ENCODE data around the gene PGAM2.

DNA sequence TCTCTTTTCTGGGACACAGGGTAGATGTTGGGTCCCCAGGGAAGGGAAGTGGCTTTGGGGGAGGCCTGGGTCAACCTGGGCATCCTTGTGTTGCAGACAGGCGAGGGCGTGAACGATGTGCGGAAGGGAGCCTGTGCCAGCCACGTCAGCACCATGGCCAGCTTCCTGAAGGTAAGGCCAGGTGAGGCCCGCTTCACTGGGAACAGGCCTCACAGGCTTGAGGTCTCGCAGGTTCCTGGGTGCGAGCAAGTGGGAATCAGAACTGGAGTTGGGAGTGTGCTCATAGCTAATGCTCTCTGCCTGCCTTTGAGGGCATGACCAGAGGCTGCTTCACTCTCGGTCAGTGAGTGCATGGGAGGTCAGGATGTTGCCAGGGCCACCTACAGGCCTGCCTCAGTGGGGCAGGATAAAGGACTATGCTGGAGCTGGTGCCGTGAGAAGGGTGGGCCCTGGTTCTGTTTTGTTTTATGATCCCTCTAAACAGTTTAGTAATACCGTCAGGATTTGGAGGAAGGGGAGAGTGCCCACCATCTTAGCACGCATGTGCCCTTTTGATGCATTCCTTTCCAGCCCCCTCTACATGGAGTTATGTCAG, 12.5 kb downstream of the PGAM2 start:
- TF ChIP-seq, protein P1, sequence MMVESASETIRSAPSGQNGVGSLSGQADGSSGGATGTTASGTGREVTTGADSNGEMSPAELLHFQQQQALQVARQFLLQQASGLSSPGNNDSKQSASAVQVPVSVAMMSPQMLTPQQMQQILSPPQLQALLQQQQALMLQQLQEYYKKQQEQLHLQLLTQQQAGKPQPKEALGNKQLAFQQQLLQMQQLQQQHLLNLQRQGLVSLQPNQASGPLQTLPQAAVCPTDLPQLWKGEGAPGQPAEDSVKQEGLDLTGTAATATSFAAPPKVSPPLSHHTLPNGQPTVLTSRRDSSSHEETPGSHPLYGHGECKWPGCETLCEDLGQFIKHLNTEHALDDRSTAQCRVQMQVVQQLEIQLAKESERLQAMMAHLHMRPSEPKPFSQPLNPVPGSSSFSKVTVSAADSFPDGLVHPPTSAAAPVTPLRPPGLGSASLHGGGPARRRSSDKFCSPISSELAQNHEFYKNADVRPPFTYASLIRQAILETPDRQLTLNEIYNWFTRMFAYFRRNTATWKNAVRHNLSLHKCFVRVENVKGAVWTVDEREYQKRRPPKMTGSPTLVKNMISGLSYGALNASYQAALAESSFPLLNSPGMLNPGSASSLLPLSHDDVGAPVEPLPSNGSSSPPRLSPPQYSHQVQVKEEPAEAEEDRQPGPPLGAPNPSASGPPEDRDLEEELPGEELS (CRISPR knock-in tag; IDR thresholded peaks at IDR 0.05) = no peak
- TF ChIP-seq, protein P2, sequence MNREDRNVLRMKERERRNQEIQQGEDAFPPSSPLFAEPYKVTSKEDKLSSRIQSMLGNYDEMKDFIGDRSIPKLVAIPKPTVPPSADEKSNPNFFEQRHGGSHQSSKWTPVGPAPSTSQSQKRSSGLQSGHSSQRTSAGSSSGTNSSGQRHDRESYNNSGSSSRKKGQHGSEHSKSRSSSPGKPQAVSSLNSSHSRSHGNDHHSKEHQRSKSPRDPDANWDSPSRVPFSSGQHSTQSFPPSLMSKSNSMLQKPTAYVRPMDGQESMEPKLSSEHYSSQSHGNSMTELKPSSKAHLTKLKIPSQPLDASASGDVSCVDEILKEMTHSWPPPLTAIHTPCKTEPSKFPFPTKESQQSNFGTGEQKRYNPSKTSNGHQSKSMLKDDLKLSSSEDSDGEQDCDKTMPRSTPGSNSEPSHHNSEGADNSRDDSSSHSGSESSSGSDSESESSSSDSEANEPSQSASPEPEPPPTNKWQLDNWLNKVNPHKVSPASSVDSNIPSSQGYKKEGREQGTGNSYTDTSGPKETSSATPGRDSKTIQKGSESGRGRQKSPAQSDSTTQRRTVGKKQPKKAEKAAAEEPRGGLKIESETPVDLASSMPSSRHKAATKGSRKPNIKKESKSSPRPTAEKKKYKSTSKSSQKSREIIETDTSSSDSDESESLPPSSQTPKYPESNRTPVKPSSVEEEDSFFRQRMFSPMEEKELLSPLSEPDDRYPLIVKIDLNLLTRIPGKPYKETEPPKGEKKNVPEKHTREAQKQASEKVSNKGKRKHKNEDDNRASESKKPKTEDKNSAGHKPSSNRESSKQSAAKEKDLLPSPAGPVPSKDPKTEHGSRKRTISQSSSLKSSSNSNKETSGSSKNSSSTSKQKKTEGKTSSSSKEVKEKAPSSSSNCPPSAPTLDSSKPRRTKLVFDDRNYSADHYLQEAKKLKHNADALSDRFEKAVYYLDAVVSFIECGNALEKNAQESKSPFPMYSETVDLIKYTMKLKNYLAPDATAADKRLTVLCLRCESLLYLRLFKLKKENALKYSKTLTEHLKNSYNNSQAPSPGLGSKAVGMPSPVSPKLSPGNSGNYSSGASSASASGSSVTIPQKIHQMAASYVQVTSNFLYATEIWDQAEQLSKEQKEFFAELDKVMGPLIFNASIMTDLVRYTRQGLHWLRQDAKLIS (CRISPR knock-in tag; IDR thresholded peaks at IDR 0.05) = no peak
- TF ChIP-seq, protein P3, sequence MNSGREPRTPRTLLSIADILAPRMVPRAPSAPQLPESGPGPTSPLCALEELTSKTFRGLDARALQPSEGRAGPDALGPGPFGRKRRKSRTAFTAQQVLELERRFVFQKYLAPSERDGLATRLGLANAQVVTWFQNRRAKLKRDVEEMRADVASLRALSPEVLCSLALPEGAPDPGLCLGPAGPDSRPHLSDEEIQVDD (CRISPR knock-in tag; IDR thresholded peaks at IDR 0.05; ENCODE audit: borderline replicate concordance) = no peak
- TF ChIP-seq, protein P4, sequence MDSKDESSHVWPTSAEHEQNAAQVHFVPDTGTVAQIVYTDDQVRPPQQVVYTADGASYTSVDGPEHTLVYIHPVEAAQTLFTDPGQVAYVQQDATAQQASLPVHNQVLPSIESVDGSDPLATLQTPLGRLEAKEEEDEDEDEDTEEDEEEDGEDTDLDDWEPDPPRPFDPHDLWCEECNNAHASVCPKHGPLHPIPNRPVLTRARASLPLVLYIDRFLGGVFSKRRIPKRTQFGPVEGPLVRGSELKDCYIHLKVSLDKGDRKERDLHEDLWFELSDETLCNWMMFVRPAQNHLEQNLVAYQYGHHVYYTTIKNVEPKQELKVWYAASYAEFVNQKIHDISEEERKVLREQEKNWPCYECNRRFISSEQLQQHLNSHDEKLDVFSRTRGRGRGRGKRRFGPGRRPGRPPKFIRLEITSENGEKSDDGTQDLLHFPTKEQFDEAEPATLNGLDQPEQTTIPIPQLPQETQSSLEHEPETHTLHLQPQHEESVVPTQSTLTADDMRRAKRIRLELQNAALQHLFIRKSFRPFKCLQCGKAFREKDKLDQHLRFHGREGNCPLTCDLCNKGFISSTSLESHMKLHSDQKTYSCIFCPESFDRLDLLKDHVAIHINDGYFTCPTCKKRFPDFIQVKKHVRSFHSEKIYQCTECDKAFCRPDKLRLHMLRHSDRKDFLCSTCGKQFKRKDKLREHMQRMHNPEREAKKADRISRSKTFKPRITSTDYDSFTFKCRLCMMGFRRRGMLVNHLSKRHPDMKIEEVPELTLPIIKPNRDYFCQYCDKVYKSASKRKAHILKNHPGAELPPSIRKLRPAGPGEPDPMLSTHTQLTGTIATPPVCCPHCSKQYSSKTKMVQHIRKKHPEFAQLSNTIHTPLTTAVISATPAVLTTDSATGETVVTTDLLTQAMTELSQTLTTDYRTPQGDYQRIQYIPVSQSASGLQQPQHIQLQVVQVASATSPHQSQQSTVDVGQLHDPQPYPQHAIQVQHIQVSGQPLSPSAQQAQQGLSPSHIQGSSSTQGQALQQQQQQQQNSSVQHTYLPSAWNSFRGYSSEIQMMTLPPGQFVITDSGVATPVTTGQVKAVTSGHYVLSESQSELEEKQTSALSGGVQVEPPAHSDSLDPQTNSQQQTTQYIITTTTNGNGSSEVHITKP (CRISPR knock-in tag; IDR thresholded peaks at IDR 0.05; ENCODE audit: low read depth) = no peak

Data from HepG2 (cell line).